Measurements from ENCODE around the gene CRTAC1.

The CRTAC1 gene

GRCh38 chr10:97914837-97915211 lies 115.6 kb downstream of the CRTAC1 start:
- ATAC-seq: peak; percentile 96
- TF ChIP-seq ZFP3 (CRISPR knock-in tag; IDR thresholded peaks at IDR 0.05) (no peak), BACH2 (CRISPR knock-in tag; IDR thresholded peaks at IDR 0.05; ENCODE audit: borderline replicate concordance) (no peak), ZNF8 (CRISPR knock-in tag; IDR thresholded peaks at IDR 0.05) (no peak), CREB5 (CRISPR knock-in tag; IDR thresholded peaks at IDR 0.05; ENCODE audit: low read depth) (no peak), OSR1 (CRISPR knock-in tag; IDR thresholded peaks at IDR 0.05) (no peak), RARB (CRISPR knock-in tag; IDR thresholded peaks at IDR 0.05) (no peak), CSDC2 (CRISPR knock-in tag; IDR thresholded peaks at IDR 0.05) (no peak), TOX (CRISPR knock-in tag; IDR thresholded peaks at IDR 0.05; ENCODE audit: borderline replicate concordance) (no peak), ZNF70 (CRISPR knock-in tag; IDR thresholded peaks at IDR 0.05) (no peak), ZFP30 (CRISPR knock-in tag; IDR thresholded peaks at IDR 0.05) (no peak), ESRRG (CRISPR knock-in tag; IDR thresholded peaks at IDR 0.05) (no peak), PPARA (CRISPR knock-in tag; IDR thresholded peaks at IDR 0.05; ENCODE audit: borderline replicate concordance) (no peak), ISL1 (CRISPR knock-in tag; IDR thresholded peaks at IDR 0.05) (no peak), CSRNP3 (CRISPR knock-in tag; IDR thresholded peaks at IDR 0.05) (no peak), TCF4 (CRISPR knock-in tag; IDR thresholded peaks at IDR 0.05; ENCODE audit: borderline replicate concordance) (no peak), SNAI2 (CRISPR knock-in tag; IDR thresholded peaks at IDR 0.05) (no peak), PATZ1 (CRISPR knock-in tag; IDR thresholded peaks at IDR 0.05; ENCODE audit: borderline replicate concordance) (no peak), ARNTL (CRISPR knock-in tag; IDR thresholded peaks at IDR 0.05; ENCODE audit: borderline replicate concordance, low read depth) (no peak), TSHZ2 (CRISPR knock-in tag; IDR thresholded peaks at IDR 0.05) (no peak), POU6F1 (CRISPR knock-in tag; IDR thresholded peaks at IDR 0.05; ENCODE audit: borderline replicate concordance, low read depth) (no peak)

GRCh38 chr10:97914171-97914836 lies 116.1 kb downstream of the CRTAC1 start:
- TF ChIP-seq ZNF8 (CRISPR knock-in tag; IDR thresholded peaks at IDR 0.05) (no peak), ZC3H10 (CRISPR knock-in tag; IDR thresholded peaks at IDR 0.05) (no peak), TSHZ2 (CRISPR knock-in tag; IDR thresholded peaks at IDR 0.05) (no peak), ZNF70 (CRISPR knock-in tag; IDR thresholded peaks at IDR 0.05) (no peak), BACH2 (CRISPR knock-in tag; IDR thresholded peaks at IDR 0.05; ENCODE audit: borderline replicate concordance) (no peak), TCF4 (CRISPR knock-in tag; IDR thresholded peaks at IDR 0.05; ENCODE audit: borderline replicate concordance) (no peak), ARNTL (CRISPR knock-in tag; IDR thresholded peaks at IDR 0.05; ENCODE audit: borderline replicate concordance, low read depth) (no peak), RARB (CRISPR knock-in tag; IDR thresholded peaks at IDR 0.05) (no peak), PATZ1 (CRISPR knock-in tag; IDR thresholded peaks at IDR 0.05; ENCODE audit: borderline replicate concordance) (no peak), POU6F1 (CRISPR knock-in tag; IDR thresholded peaks at IDR 0.05; ENCODE audit: borderline replicate concordance, low read depth) (no peak), ZFP3 (CRISPR knock-in tag; IDR thresholded peaks at IDR 0.05) (no peak), OSR1 (CRISPR knock-in tag; IDR thresholded peaks at IDR 0.05) (no peak), SNAI2 (CRISPR knock-in tag; IDR thresholded peaks at IDR 0.05) (no peak), ZNF565 (CRISPR knock-in tag; conservative IDR thresholded peaks at IDR 0.05; ENCODE audit: low read depth) (no peak)
- peak; percentile 37 for ATAC-seq

Data from SK-N-SH treated with all-trans-retinoic acid at 6 μM for 48 hours (cell line).